HG03442 (cell line): ENCODE data around the gene GYS1.

Experiments
- ATAC-seq: cut with Tn5 transposase; IDR thresholded peaks from one replicate; pipeline ENCODE4 v1.9.1; 2021; ENCODE audit warnings: mild to moderate bottlenecking, moderate library complexity; ENCODE audit not compliant: unreplicated experiment

The GYS1 gene

DNA sequence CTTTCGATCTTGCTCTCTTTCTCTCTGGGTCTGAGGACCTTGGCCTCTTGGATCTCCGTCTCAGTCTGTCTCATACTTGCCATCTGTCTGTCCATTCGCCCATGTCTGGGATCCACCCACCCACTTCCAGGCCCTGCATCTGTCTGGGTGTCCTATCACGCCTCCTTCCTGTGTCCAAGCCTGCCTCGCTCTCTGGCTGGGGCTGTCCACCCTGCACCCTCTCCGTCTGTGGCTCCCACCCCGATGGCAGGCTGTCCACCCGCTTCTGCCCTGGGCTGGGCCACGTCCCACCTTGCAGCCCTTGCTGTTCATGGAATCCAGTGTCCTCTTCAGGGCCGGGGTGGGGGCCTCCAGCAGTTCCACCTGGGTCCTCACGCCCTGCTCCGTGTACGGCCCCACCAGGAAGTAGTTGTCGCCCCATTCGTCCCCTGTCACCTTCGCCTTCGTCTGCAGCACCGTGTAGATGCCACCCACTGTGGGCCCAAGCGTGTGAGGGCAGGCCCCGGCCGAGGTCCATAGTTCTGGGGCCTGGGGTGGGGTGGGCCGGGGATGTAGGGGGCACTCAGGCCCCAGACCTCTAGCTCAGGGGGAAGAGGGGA is 2.0 kb downstream of the GYS1 start:
- no peak for ATAC-seq

DNA sequence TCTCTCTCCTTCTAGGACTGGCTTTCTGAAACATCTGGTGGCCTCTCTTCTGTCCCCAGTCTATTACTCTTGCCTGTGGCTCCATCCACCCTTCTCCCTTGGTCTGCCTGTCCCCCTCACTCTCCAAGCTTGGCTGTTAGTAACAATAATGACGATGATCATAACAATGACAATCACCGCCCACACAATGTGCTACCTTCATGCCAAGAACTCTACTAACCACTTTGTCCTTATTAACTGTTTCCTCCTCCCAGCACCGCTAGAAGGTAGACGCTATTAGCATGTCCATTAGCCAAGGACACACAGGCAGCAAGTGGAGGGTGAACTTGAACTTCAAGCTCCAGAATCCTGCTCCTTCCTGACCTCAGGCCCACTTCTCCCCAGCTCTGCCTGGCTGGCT is 2.7 kb downstream of the GYS1 start:
- no peak for ATAC-seq

DNA sequence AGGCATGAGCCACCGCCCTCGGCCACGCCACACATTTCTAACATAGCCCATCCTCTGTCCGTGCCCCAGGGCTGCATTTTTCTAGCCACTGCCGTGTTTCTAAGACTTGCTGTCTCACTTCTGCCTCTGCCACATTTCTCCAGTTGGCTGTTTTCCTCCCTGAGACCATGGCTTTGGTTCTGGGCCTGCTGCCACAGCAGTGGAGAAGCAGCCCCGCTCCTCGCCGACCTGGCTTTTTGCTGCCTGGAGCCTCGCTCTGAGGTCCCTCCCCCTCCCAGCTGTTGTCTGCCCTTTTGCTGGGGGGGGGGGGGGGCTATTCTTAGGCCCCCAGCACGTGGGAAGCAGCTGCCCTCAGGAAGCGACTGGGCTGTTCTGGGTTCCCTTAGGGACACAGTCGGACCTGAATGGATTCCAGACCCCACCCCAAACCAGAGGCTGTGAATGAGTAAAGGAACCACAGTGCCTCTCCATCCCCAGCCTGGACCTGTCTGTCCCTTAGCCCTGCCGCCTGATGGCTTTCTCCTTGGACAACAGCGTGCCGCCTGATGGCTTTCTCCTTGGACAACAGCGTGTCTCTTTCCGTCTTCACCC is 3.3 kb downstream of the GYS1 start:
- ATAC-seq = no peak

DNA sequence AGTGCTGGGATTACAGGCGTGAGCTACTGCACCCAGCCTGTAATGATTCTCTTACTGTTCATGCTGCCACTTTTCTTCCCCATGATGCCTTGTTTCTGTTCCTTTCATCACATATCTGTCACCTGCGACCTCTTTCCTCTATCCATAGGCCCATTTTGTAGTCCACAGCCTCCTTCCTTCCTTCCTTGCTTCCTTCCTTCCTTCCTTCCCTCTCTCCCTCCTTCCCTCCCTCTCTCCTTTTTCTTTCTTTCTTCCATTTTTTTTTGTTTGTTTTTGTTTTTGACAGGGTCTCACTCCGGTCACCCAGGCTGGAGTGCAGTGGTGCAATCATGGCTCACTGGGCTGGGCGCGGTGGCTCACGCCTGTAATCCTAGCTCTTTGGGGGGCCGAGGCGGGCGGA is 4.2 kb downstream of the GYS1 start:
- no peak for ATAC-seq

DNA sequence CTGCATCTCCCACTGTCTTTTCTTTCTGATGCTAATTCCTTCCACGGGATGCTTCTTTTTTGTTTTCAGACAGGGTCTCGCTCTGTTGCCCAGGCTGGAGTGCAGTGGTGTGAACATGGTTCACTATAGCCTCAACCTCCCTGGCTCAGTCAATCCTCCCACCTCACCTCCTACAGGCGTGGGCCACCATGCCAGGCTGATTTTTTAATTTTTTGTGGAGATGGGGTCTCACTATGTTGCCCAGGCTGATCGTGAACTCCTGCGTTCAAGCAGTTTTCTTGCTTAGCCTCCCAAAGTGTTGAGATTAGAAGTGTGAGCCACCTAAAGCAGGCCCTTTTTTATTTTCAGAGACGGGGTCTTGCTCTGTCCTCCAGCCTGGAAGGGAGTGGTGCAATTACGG is 4.8 kb downstream of the GYS1 start:
- no peak for ATAC-seq

DNA sequence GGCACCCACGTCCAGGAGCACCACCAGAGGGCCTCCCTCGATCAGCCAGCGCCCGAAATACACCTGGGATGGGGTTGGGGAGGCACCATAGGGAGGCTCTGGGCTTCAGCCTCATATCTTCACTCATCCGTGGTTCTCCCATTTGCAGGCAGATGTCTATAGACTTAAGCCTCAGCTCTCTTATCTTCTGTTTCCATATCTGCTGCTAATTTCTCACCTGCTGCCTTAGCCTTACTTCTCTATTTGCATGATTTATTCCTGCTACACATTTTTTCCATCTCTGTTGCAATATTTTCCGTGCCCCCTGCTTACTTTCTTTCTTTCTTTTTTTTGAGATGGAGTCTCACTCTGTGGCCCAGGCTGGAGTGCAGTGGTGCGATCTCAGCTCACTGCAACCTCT is 5.8 kb downstream of the GYS1 start:
- ATAC-seq = no peak

DNA sequence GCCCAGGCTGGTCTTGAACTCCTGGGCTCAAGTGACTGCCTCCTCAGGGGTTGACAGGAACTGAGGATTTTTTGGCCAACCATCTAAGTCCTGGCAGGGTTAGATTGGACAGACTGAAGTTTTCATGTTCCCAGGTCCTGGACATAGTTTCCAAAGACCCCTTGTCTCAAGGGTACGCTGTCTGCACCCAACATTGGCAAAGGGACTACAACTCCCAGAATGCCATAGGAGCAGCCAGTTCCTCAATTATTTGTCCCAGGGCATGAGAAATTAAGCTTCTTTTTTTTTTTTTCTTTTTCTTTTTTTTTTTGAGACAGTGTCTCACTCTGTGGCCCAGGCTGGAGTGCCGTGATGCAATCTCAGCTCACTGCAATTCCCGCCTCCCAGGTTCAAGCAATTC is 6.9 kb downstream of the GYS1 start:
- no peak for ATAC-seq

DNA sequence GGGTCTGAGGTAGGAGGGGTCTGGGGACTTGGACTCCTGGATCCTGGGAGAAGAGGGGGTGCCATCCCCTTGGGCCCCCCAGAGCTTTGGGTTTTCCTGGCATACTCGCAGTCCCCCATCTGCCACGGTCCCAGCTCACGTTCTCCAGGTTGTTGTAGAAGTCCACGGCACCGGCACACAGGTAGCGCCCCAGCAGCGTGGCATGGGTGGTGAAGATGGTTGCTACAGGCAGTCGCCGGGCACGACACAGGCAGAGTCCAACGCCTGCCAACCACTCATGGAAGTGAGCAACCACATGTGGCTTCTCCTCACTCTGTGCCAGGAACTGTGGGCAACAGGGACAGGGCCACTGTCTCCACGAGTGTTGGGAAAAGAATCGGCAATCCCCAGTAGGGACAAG is 7.4 kb downstream of the GYS1 start:
- ATAC-seq = no peak

DNA sequence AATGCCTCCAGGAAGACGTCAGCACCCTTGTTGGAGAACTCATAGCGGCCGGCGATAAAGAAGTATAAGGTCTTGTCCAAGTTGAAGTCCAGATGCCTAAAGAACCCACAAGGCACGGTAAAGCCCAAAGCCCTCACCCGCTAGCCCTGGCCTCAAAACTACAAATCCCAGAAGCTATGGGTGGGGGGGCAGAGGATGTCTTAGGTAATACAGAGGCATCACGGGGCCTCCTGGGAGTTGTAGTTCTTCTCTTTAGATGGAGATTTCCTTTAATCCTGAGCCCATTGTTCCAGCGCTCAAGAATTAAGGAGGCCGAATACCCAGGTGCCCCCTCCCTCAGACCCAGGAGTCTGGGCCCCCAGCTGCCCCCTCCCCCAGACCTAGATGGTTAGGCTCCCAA is 10.8 kb downstream of the GYS1 start:
- ATAC-seq = no peak

DNA sequence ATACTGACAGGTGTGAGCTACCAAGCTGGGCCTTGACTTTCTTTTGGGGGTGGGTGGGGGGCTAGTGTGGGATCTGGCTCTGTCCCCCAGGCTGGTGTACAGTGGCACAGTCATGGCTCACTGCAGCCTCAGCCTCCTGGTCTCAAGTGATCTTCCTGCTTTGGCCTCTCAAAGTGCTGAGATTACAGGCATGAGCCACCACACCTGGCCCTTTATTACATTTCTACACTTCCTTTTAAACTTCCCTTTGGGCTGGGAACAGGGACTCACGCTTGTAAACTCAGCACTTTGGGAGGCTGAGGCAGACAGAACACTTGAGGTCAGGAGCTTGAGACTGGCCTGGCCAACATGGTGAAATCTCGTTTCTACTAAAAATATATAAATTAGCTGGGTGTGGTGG is 16.0 kb downstream of the GYS1 start:
- no peak for ATAC-seq

DNA sequence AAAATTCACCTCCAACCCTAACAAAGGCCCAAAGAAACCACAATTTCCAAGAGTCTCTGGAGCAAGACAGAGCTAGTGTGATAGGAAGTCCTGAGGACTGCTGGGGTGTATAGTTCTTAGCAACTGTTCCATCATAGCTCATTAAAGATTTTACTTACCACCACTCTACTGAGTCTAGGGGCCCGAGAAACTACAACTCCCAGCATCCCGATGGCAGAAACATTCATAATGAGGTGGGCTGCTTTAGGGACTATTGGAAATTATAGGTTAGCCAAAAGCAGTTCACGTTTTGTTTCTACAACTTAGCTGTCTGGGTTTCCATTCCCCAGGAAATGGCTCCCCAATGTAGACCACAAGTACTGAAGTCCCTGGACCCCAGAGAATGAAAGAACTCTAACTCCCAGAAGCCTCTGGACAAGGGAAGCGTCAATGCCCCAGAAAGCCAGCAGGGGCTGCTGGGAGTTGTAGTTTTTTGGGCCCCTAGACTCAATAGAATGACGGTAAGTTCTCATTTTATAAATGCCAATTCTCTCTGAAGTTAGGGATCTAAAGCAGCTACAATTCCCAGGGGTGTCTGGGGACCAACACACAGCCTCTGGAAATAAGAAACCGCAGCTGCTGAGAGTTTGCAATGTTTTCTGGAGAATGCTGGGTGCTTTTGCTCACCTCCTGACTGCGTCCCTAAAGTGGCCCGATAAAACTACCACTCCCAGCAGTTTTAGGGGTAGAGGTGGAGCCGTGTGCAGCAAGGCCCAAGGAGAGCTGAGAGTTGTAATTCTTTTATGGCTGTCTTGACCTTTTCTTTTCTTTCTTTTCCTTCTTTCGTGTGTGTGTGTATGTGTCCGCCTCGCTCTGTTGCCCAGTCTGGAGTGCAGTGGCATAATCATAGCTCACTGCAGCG is 16.9 kb downstream of the GYS1 start:
- ATAC-seq = no peak

DNA sequence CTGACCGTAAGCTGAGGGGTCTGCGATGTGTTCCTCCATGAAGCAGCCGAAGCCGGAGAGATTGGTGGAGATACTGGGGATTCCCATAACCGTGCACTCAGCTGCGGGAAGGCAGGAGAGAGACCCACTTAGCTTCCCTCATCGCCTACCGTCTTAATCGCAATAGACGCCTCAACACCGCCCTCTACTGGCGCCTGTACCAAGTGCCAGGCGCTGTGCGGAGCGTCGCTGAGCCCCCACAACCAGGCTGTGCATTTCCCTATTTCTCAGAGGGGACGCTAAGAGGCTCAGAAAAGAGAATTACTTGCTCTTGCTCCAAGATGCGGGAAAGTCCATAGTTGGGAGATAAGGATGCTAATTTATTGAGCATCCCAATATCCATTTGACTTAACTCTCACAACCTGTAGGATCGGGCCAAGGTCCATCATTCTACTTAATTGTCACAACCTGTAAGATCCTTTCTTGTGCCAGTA is 22.1 kb downstream of the GYS1 start:
- ATAC-seq = no peak

DNA sequence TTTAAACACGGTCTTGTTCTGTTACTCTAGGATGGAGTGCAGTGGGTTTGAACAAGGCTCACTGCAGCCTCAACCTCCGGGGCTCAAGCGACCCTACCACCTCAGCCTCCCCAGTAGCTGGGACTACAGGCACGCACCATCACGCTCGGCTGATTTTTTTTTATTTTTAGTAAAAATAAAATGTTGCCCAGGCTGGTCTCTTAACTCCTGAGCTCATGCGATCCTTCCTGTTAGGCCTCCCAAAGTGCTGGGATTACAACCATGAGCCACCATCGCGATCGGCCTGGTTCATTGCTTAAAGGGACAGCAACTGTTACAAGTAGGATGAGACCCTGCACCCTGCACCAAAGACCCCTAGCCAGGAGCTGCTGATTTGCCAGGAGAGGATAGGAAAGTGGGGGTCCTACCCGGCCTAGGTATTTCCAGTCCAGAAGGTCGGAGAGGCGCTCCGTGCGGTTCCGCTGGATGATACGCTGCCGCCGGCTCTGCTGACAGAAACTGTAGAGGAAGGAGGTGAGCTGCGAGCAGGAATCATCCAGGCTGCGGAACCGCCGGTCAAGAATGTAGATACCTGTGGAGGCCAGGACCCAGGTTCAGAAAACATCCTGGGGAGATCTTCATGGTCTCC is 22.9 kb downstream of the GYS1 start:
- ATAC-seq = no peak

DNA sequence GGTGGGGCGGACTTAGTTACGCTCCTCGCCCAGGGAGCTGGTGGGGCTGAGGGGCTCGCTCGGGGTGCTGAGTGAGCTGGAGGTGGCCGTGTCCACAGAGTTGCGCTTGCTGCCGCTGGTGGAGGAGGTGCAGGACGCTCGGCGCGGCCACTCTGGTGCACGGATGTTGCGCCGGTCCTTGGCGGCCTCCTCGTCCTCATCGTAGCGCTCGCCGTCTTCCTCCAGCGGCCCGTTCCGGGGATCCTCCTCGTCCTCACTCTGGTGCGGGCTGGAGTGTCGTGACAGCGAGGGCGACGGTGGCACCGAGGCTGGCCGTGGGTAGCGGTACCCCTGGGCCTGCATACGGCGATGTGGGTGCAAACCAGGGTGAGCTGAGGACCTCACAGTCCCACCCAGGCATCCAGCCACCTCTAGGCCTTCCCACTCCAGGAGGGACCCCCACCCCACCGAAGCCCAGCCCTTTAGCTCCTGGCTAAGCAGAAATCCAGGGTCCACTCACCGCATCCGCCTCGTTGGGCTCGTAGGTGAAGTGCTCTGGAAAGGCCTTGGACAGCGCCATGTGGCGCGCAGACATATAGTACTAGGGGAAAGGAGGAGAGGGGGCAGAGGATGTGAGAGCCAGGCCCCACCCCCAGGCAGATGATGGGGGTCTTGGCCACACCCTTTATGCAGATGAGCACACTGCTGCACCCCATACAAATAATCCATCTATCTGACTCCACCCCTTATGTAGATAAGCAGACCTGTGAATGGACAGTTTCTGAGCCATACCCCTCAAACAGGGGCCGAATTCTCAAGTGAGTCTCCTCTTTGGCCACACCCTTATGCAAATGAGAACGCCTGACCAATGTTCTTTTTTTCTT is 23.6 kb downstream of the GYS1 start:
- no peak for ATAC-seq

DNA sequence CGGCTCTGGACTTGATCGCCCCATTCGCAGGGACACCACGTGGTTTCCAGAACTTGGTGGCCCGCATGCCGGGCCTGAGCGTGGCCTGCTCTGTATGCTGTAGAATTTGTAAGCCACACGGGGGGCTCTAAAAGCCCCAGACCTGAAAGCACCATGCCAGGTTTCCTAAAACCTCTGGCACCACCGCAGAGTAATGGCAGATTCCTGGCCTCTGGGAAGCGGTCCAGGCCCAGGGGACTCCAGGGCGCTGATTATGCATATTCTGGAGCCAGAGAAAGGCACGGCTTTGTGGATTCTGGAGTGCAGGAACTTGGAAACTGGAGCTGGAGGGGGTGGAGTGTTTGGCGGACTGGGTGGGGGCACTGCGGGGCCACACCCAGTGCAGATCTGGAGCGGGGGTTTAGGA is 24.3 kb downstream of the GYS1 start:
- no peak for ATAC-seq

DNA sequence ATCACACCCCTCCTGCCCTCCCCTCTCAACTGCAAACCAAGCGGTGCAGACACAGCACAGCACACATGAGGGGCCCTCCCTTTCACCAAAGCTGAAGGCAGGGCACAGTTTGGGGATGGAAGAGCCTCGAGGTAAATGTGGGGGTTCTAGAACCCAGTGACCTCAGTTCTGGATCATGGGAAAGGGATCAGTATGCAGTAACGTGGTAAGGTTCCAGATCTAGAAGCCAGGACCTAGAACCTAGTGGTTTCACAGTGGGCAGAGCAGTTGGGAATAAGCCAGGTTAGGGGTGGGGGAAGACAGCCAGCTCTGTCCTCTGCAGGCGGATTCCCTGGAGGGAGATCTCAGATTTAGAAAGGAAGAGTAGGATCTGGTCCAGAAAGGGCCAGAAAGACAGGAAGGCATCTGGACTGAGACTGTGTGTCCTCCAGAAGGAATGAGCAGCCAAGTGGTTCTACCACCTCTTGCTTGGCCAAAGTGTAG is 24.9 kb downstream of the GYS1 start:
- no peak for ATAC-seq

DNA sequence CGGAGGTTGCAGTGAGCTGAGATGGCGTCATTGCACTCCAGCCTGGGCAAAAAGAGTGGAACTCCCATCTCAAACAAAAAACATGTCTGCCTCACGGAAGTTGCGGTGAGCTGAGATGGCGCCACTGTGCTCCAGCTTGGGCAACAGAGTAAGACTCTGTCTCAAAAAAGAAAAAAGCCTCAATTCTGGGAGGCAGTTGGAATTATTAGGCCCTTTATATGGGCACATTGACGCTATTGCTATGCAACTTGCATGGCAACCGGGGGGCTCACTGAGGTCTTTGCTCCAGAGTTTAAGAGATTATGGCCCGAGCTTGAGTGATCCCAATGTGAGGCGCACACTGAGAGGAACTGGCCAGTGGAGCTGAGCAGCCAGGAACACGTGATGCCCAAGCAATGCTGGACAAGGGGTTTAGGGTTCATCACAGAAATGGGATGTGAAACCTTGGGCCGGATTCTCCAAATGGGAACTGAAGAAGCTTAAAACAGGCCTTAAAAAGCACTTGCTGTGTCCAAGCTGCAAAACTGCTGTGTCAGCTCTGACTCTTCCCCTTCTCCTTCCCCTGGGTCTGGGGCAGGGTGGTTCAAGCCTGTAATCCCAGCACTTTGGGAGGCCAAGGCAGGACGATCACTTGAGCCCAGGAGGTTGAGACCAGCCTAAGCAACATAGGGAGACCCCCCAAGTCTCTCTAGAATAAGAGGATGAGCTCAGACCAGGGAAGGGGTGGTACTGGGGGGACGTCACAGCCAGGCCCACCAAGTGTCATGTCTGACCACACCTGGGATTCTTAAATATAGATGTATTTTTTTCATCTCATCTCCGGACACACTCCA is 25.5 kb downstream of the GYS1 start:
- ATAC-seq = no peak

DNA sequence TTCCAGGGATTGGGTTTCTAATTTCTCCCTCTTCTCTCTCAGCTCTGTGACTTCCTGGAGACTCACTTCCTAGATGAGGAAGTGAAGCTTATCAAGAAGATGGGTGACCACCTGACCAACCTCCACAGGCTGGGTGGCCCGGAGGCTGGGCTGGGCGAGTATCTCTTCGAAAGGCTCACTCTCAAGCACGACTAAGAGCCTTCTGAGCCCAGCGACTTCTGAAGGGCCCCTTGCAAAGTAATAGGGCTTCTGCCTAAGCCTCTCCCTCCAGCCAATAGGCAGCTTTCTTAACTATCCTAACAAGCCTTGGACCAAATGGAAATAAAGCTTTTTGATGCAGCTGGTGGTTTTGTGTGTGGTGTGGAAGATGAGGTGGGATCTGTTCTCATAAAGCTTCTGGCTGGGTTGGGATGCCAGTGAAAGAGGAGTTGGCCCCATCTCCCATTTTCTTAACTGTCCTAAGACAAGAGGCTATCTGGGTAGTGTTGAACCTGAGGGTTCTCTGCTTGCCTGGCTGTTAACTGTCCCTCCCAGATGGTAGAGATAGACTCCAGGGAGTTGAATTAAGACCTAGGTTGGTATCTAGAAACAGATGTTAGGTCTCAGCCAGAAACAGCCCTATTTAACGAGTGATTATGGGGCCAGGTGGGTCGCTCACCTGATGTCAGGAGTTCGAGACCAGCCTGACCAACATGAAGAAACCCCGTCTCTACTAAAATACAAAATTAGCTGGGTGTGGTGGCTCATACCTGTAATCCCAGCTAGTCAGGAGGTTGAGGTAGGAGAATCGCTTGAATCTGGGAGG is 26.4 kb downstream of the GYS1 start:
- no peak for ATAC-seq
